H1 (cell line): ENCODE data around the gene BRI3BP. TPM values are rescaled to one million over a fixed set of nuclear protein-coding genes. Genes with fewer than 3 reads are reported as not detected.
A peak's percentile ranks its signal among the peaks of the same experiment; 100 is the strongest.

Experiments used
- CTCF ChIA-PET: fragments of 300-600 bp; sonication (Branson Sonifier 250); formaldehyde crosslinking; loops from one replicate; lab custom pipeline; 2021; ENCODE audit not compliant: partially characterized antibody; lab: Charles Lee
- POLR2A ChIA-PET: fragments of 300-600 bp; sonication (Branson Sonifier 250); formaldehyde crosslinking; loops from one replicate; lab custom pipeline; 2021; ENCODE audit warnings: inconsistent platforms; ENCODE audit not compliant: partially characterized antibody; lab: Charles Lee
- DNase-seq, 2 experiments: peaks; one replicate each; pipeline versions ENCODE4 v3.0.0 to v3.0.0-alpha.2; 2010 to 2022; ENCODE audit warnings: low spot score in 2 of 2, low read depth in 1 of 2, mixed read lengths in 1 of 2
- FAIRE-seq: peaks from 2 replicates; lab custom pipeline; 2011; peaks lifted over from hg19 to GRCh38; lab: Jason Lieb, UNC
- H2AFZ ChIP-seq: 2 replicates; pipeline ENCODE4 v1.8.1; 2012; ENCODE audit warnings: low read length, inconsistent platforms
- H2AK5ac ChIP-seq: 2 replicates; pipeline ENCODE4 v1.6.1; 2013; ENCODE audit warnings: low read depth, low read length
- H2BK120ac ChIP-seq: replicated peaks from 2 replicates; pipeline ENCODE3; 2013; ENCODE audit warnings: low read depth, low read length, inconsistent platforms
- H2BK12ac ChIP-seq: 2 replicates; pipeline ENCODE4 v1.6.1; 2013; ENCODE audit warnings: low read depth, low read length
- H2BK15ac ChIP-seq: 2 replicates; pipeline ENCODE4 v1.6.1; 2013; ENCODE audit warnings: low read length
- H2BK20ac ChIP-seq: 2 replicates; pipeline ENCODE4 v1.6.1; 2013; ENCODE audit warnings: low read length
- H2BK5ac ChIP-seq: 2 replicates; pipeline ENCODE4 v1.6.1; 2013; ENCODE audit warnings: low read depth, low read length
- H3K14ac ChIP-seq: 2 replicates; pipeline ENCODE4 v1.6.1; 2013; ENCODE audit warnings: inconsistent platforms; ENCODE audit not compliant: insufficient read length
- H3K18ac ChIP-seq: 2 replicates; pipeline ENCODE4 v1.6.1; 2013; ENCODE audit warnings: low read length; ENCODE audit errors: extremely low read depth
- H3K23ac ChIP-seq: 2 replicates; pipeline ENCODE4 v1.6.1; 2013; ENCODE audit warnings: inconsistent platforms; ENCODE audit not compliant: insufficient read length
- H3K23me2 ChIP-seq: 2 replicates; pipeline ENCODE4 v1.6.1; 2013; ENCODE audit warnings: low read depth, low read length
- H3K27ac ChIP-seq: 2 replicates; pipeline ENCODE4 v1.6.1; 2011; ENCODE audit warnings: low read depth, low read length, inconsistent platforms
- H3K27me3 ChIP-seq, 4 experiments: replicated peaks in 1 of 4; 1 replicate in 1 of 4; 2 replicates in 3 of 4; pipeline versions ENCODE4 v1.6.1 to v1.8.1; 2011 to 2013; ENCODE audit warnings: low read length in 3 of 4, mild to moderate bottlenecking in 3 of 4, inconsistent platforms in 2 of 4, mixed read lengths in 2 of 4, moderate library complexity in 1 of 4; ENCODE audit not compliant: control insufficient read depth in 3 of 4, insufficient read depth in 3 of 4; ENCODE audit errors: extremely low read depth in 1 of 4
- H3K36me3 ChIP-seq, 4 experiments: 2 replicates each; pipeline versions ENCODE4 v1.6.1 to v1.8.1; 2011 to 2013; ENCODE audit warnings: mild to moderate bottlenecking in 4 of 4, low read length in 3 of 4, moderate library complexity in 2 of 4, control low read depth in 1 of 4, inconsistent platforms in 1 of 4; ENCODE audit not compliant: insufficient read depth in 4 of 4, control insufficient read depth in 2 of 4
- H3K4ac ChIP-seq: replicated peaks from 2 replicates; pipeline ENCODE3; 2013; ENCODE audit warnings: low read length, low read depth, mixed read lengths, inconsistent platforms; ENCODE audit not compliant: insufficient read length
- H3K4me1 ChIP-seq, 4 experiments: replicated peaks in 1 of 4; 1 replicate in 1 of 4; 2 replicates in 3 of 4; pipeline versions ENCODE4 v1.6.1 to v1.8.1; 2011 to 2013; ENCODE audit warnings: low read length in 3 of 4, inconsistent platforms in 2 of 4, mixed read lengths in 1 of 4; ENCODE audit not compliant: insufficient read depth in 4 of 4, control insufficient read depth in 3 of 4
- H3K4me2 ChIP-seq, 2 experiments: 2 replicates each; pipeline versions ENCODE4 v1.6.1 to v1.8.1; 2011 to 2013; ENCODE audit warnings: low read depth in 2 of 2, low read length in 2 of 2, control low read depth in 1 of 2, inconsistent platforms in 1 of 2, mild to moderate bottlenecking in 1 of 2; ENCODE audit not compliant: insufficient read depth in 1 of 2
- H3K4me3 ChIP-seq, 4 experiments: fragments of 200-600, 300-600 bp in 1 of 4; sonication (generic), shearing (Covaris generic), sonication (Bioruptor Twin) in 1 of 4; 2 replicates each; pipeline versions ENCODE4 v1.5.1 to v1.8.1; 2011 to 2016; ENCODE audit warnings: low read length in 4 of 4, low read depth in 3 of 4, control low read depth in 2 of 4, inconsistent platforms in 2 of 4, mild to moderate bottlenecking in 2 of 4, mixed read lengths in 1 of 4, moderate library complexity in 1 of 4; ENCODE audit not compliant: insufficient read depth in 2 of 4; ENCODE audit errors: extremely low read depth in 1 of 4
- H3K56ac ChIP-seq: replicated peaks from 2 replicates; pipeline ENCODE3; 2013; ENCODE audit warnings: low read depth, mild to moderate bottlenecking, mixed read lengths, low read length, inconsistent platforms; ENCODE audit not compliant: insufficient read length
- H3K79me1 ChIP-seq: 2 replicates; pipeline ENCODE4 v1.6.1; 2013; ENCODE audit warnings: low read depth, low read length, control low read depth
- H3K79me2 ChIP-seq, 2 experiments: 2 replicates each; pipeline versions ENCODE4 v1.6.1 to v1.8.1; 2012 to 2013; ENCODE audit warnings: low read length in 2 of 2, mild to moderate bottlenecking in 2 of 2, inconsistent platforms in 1 of 2; ENCODE audit not compliant: insufficient read depth in 2 of 2, control insufficient read depth in 1 of 2
- H3K9ac ChIP-seq, 4 experiments: replicated peaks in 1 of 4; 1 replicate in 1 of 4; 2 replicates in 3 of 4; pipeline versions ENCODE4 v1.6.1 to v1.8.1; 2011 to 2013; ENCODE audit warnings: low read depth in 3 of 4, low read length in 3 of 4, control low read depth in 2 of 4, mild to moderate bottlenecking in 2 of 4, moderate library complexity in 2 of 4, inconsistent platforms in 1 of 4; ENCODE audit errors: extremely low read depth in 1 of 4
- H3K9me3 ChIP-seq, 2 experiments: 2 replicates each; pipeline versions ENCODE4 v1.6.1 to v1.8.1; 2012 to 2013; ENCODE audit warnings: mild to moderate bottlenecking in 2 of 2, moderate library complexity in 2 of 2, control low read depth in 1 of 2, inconsistent platforms in 1 of 2, low read depth in 1 of 2, low read length in 1 of 2, mixed read lengths in 1 of 2; ENCODE audit not compliant: insufficient read depth in 2 of 2
- H4K20me1 ChIP-seq, 2 experiments: replicated peaks in 1 of 2; 2 replicates each; pipeline versions ENCODE3 to v1.8.1; 2011 to 2013; ENCODE audit warnings: inconsistent platforms in 2 of 2, low read length in 2 of 2, mild to moderate bottlenecking in 1 of 2; ENCODE audit not compliant: insufficient read depth in 2 of 2, control insufficient read depth in 1 of 2
- H4K5ac ChIP-seq: 2 replicates; pipeline ENCODE4 v1.6.1; 2013; ENCODE audit warnings: low read length, low read depth, mixed read lengths, inconsistent platforms; ENCODE audit not compliant: insufficient read length
- H4K8ac ChIP-seq: 2 replicates; pipeline ENCODE4 v1.8.0; 2013; ENCODE audit warnings: mild to moderate bottlenecking, moderate library complexity, low read length, inconsistent platforms; ENCODE audit not compliant: insufficient read depth; ENCODE audit errors: extremely low read depth
- H4K91ac ChIP-seq: replicated peaks from 2 replicates; pipeline ENCODE3; 2013; ENCODE audit warnings: low read length, mixed read lengths, inconsistent platforms; ENCODE audit not compliant: insufficient read length
- KDM1A ChIP-seq: fragments of 200-600, 300-600 bp; sonication (generic); IDR thresholded peaks from 2 replicates; pipeline ENCODE4 v1.7.1; 2016; ENCODE audit warnings: mild to moderate bottlenecking, low read length, borderline replicate concordance
- POLR2AphosphoS5 ChIP-seq: IDR thresholded peaks from 2 replicates; pipeline ENCODE4 v1.6.1; 2011; ENCODE audit warnings: low read depth, low read length
- WGBS, 2 experiments: shearing (Covaris generic) in 1 of 2; methylation state at CpG; one replicate each; pipeline versions ENCODE4 v1.1.6 to v1.1.7; 2013 to 2015; ENCODE audit warnings: low lambda C conversion rate in 2 of 2, mixed read lengths in 2 of 2, inconsistent platforms in 1 of 2, low coverage in 1 of 2, missing lambda C conversion rate in 1 of 2; ENCODE audit not compliant: insufficient replicate concordance in 2 of 2, insufficient coverage in 1 of 2, insufficient read length in 1 of 2; ENCODE audit errors: extremely low coverage in 1 of 2, missing lambda C conversion rate in 1 of 2; 5-methylcytosine and 5-hydroxymethylcytosine counted together
- polyA plus RNA-seq, 7 experiments: library from polyadenylated mRNA; depleted of rRNA in 3 of 7; stranded (reverse) in 5 of 7; unstranded in 2 of 7; fragments of >200 nt in 5 of 7; fragments of 200-250 nt in 2 of 7; gene quantifications; 1 replicate in 5 of 7; 2 replicates in 1 of 7; 4 replicates in 1 of 7; pipeline versions ENCODE4 v1.2.1 to v1.2.3, GENCODE V29; 2011 to 2013; ENCODE audit warnings: missing spikeins in 2 of 7, mixed read lengths in 2 of 7
- total RNA-seq: library from RNA; stranded (reverse); fragmentation: NEBNext Ultra II Directional; extraction: Animal tissue kit (Norgen Biotek cat#: 25700); gene quantifications from 2 replicates; pipeline ENCODE4 v1.2.1, GENCODE V29; 2021

BRI3BP gene
- total and polyA plus RNA-seq, 2 of the 8 experiments (the other 6 are each of a cell fraction or from before 2014, with no cell fraction given), result 5.4 to 14.2 TPM

GRCh38 chr12:124980098-124980892 is 13.2 kb upstream of the BRI3BP start:
- no peak overlapping the region for H3K4ac ChIP-seq
- H2BK12ac ChIP-seq, result no peak overlapping the region
- H3K9me3 ChIP-seq, result no peaks in the 10 kb centered on the region
- WGBS, 2 experiments, result 95% methylated on average over 30 of the region's 41 CpGs; no CpG with 5 or more reads in 1 of the 2 experiments
- H3K14ac ChIP-seq, result no peak overlapping the region
- H3K27me3 ChIP-seq, result no peaks in the 10 kb centered on the region
- no peak overlapping the region for H3K4me2 ChIP-seq
- H2BK15ac ChIP-seq, result no peak overlapping the region
- no peak overlapping the region for H3K18ac ChIP-seq
- H3K9ac ChIP-seq, result no peak overlapping the region
- no peak overlapping the region for H2BK120ac ChIP-seq
- POLR2A ChIA-PET, result interaction anchor here (1.1 to 2.1 kb wide), 4 partner anchors 11 to 88 kb away, joined by 3 to 8 read pairs (median 4); no protein-coding TSS in a partner anchor
- H3K23ac ChIP-seq, result no peak overlapping the region
- no peaks in the 10 kb centered on the region; the same call in 1 of the 2 replicates for H3K79me1 ChIP-seq
- no peak overlapping the region for H4K8ac ChIP-seq
- DNase-seq, result no peak
- H2BK20ac ChIP-seq, result no peak overlapping the region
- H3K4me3 ChIP-seq, result no peak overlapping the region
- H2AK5ac ChIP-seq, result no peak overlapping the region
- no peak overlapping the region for H3K27ac ChIP-seq
- no peak overlapping the region for H2AFZ ChIP-seq
- H3K79me2 ChIP-seq, result no peaks in the 10 kb centered on the region; a peak in 1 of 4 replicates
- H4K5ac ChIP-seq, result no peak overlapping the region
- H4K91ac ChIP-seq, result no peak overlapping the region
- peaks cover 3 to 12% of the 10 kb centered on the region in 2 experiments for H4K20me1 ChIP-seq
- peaks cover 38 to 69% (median 55%) of the 10 kb centered on the region in 4 experiments for H3K36me3 ChIP-seq
- no peaks in the 10 kb centered on the region for H3K4me1 ChIP-seq
- no peak for FAIRE-seq
- no peak overlapping the region for H2BK5ac ChIP-seq
- no peak overlapping the region for H3K56ac ChIP-seq
- CTCF ChIA-PET, result interaction anchor here (1.4 to 2.5 kb wide), 3 partner anchors 40 to 143 kb away, joined by 3 to 7 read pairs (median 6); no protein-coding TSS in a partner anchor
- no peaks in the 10 kb centered on the region for H3K23me2 ChIP-seq
- TF ChIP-seq POLR2AphosphoS5 (0 out of 2 replicates have a peak, but pooled peaks have one; percentile 19), KDM1A (no peak)
